GM12865 (cell line): ENCODE data around the gene FRS2.

ENCODE experiments used
- DNase-seq: peaks from one replicate; pipeline ENCODE4 v3.0.0; 2010; ENCODE audit warnings: low read depth
- H3K4me3 ChIP-seq: 2 replicates; pipeline ENCODE4 v1.5.1; 2011; ENCODE audit warnings: mild to moderate bottlenecking, low read depth, low read length, control low read depth
- TF ChIP-seq, protein P1 (sequence below): IDR thresholded peaks from 2 replicates; pipeline ENCODE4 v1.5.1; 2011; ENCODE audit warnings: low read length, control low read depth, low read depth, inconsistent platforms; ENCODE audit not compliant: insufficient read depth; ENCODE audit errors: missing control alignments

FRS2 gene

DNA sequence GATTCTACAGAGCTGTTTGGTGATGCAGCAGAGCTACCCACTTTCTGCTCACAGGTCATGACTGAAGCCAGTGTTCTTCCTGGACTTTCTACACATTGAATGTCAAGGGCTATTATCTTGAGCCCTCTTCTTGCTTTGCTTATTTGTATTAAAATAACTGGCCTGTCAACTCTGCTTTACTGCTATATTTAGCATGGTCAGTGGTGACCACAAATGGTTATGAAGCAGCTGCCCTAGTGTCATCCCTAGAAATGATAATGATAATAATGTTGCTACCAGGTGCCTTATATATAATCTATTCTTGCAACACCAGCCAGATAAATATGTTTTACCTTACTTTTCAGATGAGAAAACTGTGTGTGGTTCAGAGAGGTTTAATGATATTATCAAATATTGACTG lies 143.2 kb downstream of the FRS2 start:
- H3K4me3 ChIP-seq: no peak overlapping the region
- TF ChIP-seq, protein P1, sequence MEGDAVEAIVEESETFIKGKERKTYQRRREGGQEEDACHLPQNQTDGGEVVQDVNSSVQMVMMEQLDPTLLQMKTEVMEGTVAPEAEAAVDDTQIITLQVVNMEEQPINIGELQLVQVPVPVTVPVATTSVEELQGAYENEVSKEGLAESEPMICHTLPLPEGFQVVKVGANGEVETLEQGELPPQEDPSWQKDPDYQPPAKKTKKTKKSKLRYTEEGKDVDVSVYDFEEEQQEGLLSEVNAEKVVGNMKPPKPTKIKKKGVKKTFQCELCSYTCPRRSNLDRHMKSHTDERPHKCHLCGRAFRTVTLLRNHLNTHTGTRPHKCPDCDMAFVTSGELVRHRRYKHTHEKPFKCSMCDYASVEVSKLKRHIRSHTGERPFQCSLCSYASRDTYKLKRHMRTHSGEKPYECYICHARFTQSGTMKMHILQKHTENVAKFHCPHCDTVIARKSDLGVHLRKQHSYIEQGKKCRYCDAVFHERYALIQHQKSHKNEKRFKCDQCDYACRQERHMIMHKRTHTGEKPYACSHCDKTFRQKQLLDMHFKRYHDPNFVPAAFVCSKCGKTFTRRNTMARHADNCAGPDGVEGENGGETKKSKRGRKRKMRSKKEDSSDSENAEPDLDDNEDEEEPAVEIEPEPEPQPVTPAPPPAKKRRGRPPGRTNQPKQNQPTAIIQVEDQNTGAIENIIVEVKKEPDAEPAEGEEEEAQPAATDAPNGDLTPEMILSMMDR: no peak
- no peak for DNase-seq

DNA sequence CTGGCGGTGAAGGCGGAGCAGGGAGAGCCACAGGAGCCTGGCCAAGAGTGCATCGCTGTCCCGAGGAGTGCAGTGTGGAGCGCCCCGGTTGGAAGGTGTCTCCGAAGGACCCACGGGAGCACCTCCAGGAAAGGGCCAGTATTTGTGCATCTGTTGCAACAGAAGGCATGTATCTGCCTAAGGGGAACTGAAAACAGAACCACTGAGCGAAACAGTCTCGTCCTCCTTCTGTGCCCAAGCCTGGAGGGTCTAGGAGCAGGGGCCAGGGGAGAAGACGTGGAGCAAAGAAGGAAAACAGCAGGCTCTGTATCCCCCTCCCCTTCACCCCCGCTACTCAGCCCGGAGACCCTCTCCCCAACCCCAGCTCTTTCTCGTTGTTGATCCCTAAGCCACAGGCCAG lies 145.8 kb downstream of the FRS2 start:
- TF ChIP-seq, protein P1: no peak
- no peak overlapping the region for H3K4me3 ChIP-seq
- no peak for DNase-seq

DNA sequence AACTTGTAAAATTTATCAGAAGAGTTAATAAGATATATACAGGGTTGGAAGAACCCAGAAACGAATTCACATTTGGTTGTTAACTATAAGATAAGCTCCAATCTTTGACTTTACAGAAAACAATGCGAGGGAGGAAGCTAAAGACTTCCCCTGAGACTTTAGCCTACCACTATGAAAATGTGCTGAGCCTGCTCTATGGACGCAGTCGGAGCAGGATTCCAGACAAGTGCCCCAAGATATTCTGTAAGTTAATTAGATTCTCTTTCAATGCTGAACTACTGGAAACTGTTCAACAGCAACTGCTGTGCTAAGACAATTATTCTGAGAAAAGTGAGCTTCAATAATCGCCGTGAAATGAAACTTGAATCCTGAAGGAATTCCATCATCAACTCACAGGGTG lies 148.9 kb downstream of the FRS2 start:
- no peak for DNase-seq
- TF ChIP-seq, protein P1: no peak
- H3K4me3 ChIP-seq: no peak overlapping the region

DNA sequence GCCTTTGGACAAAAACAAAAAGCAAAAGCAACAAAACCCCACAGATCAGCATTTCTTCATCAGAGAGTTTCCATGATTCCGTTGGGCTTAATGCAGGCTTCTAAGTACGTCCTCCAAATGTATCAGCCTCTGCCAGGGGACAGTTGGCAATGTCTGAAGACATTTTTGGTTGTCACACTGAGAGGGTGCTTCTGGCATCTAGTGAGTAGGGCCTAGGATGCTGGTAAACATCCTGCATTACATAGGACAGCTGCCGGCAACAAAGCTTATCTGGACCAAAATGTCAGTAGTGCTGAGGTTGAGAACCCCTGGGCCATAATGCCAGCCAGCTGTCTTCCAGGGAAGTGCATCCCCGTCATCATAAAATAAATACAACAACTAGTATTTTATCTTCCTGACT lies 149.9 kb downstream of the FRS2 start:
- TF ChIP-seq, protein P1: no peak
- no peak for DNase-seq
- no peak overlapping the region for H3K4me3 ChIP-seq

DNA sequence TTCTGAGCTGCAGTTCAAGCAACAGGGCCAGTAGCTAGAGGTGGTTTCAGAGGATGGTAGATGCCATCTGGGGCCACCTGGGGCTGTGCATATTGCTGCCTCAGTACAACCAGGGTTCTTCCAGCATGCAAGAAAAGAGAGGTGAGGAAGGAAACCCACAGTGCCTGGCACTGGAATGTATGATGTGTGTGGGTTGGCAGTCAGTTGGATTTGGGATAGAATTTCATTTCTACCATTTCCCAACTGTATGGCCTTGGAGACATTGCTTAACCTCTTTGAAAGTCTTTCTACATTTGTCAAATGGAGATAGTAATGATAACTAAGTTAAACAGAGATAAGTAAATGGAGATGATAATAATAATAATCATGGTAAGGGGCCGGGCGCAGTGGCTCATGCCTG lies 150.7 kb downstream of the FRS2 start:
- no peak for DNase-seq
- no peak overlapping the region for H3K4me3 ChIP-seq

DNA sequence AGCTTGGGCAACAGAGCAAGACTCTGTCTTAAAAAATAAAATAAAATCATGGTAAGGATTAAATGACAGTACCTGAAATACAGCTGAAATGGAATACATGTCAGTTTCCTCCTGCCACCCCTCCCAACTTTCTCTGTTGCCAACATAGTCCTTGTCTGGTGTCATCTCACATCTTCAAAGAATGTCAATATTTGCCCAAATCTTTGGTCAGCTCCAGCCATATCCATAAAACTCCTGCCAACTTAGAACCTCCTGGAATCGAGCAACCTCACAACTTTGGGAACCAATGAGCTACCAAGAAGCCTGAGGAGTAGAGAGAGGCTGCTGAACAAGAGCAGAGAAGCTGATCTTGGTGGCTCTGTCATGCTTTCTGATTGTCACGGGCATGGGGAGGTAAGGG lies 151.4 kb downstream of the FRS2 start:
- no peak overlapping the region for H3K4me3 ChIP-seq
- TF ChIP-seq, protein P1: no peak
- DNase-seq: no peak

More for the DNA sequence above, 150.7 kb downstream of the FRS2 start:
- TF ChIP-seq, protein P1: no peak

DNA sequence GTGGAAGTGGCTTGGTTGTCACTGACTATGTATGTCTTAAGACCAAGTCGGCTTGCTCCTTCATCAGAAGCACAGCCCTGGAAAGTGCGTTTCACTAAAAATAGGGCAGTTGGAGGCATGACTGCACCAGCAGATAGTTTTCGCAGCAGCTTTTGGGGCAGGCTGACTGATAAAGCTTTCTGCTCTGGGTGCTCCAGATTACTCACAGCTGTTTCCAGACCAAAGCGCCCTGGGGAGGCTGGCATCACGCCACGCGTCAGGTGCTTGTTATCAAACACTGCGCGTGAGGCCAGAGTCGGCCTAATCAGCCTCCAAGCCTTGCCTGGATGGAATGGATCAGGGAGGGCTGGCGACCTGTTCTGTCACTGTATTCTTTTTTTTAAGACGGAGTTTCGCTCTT lies 153.8 kb downstream of the FRS2 start:
- DNase-seq: no peak
- H3K4me3 ChIP-seq: no peak overlapping the region
- TF ChIP-seq, protein P1: no peak
